Measurements from ENCODE around the gene TREX2. TPM values are rescaled to one million over a fixed set of nuclear protein-coding genes. Genes with fewer than 3 reads are reported as not detected.

TREX2 gene
- total and polyA plus RNA-seq, 2 experiments from 2014 or later, result 0.81 to 1.7 TPM

DNA sequence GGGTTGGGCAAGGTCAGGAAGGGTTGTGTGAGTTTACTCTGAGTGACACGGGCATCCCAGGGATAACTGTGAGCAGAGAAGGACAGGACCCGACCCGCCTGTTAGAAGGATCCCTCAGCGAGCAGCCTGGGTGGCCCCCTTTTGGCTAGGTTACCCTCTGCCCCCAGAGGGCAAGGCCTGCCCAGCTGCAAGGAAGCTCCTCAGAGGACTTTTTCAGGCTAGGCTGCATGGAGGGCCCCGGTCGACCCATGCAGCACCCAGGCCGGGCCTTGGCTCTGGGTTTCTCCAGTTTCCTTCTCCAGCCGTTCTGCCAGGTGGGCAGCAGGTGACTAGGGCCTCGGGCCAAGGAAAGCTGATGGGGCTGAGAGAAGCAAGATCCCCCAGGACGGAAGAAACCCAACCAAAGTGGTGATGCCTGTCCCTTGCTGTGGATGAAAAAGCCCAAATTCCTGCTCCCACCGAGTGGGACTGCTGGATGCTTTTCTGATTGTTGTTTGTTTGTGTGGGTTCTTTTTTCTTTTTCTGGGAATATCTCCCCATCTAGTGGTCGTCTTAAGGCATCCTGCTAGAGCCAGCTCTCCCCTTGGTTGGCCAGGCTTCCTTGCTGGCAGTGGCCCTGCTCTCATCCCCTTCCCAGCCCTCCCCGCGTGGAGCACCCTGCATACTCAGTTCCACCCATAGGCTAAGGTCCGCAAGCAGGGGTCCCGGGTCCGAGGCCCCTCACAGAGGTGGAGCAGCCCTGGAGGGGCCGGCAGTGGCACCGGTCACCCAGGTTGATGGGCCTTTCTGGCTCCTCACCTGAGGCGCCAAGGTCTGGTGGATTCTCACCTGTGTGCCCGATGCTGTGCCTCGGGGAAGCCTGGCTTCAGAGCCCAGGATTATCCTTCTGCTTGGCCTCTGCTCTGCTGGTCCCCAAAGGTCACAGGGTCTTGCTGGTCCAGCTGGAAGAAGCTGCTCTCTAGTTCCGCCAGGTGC is 32.8 kb downstream of the TREX2 start:
- Mint-ChIP-seq H3K9me3 (no peaks in the 10 kb centered on the region), H3K4me1 (peaks cover 16% of the 10 kb centered on the region), H3K4me3 (peak overlapping the region; percentile 56; the same call in 1 of the 3 replicates), H3K36me3 (ENCODE audit: low read depth) (no peaks in the 10 kb centered on the region), H3K27me3 (ENCODE audit: insufficient read depth, low read depth, poor library complexity) (peaks cover 15% of the 10 kb centered on the region), H3K27ac (no peak overlapping the region)
- no peak for TF ChIP-seq ZNF114 (CRISPR knock-in tag; IDR thresholded peaks at IDR 0.05)
- TF ChIP-seq JUNB (IDR thresholded peaks at IDR 0.05; ENCODE audit: unreplicated experiment), result no peak
- TF ChIP-seq EZH2 (IDR thresholded peaks at IDR 0.05; ENCODE audit: low read depth, unreplicated experiment), result no peak
- TF ChIP-seq POLR2AphosphoS5 (IDR thresholded peaks at IDR 0.05; ENCODE audit: low read depth), result no peak
- TF ChIP-seq, protein P1, sequence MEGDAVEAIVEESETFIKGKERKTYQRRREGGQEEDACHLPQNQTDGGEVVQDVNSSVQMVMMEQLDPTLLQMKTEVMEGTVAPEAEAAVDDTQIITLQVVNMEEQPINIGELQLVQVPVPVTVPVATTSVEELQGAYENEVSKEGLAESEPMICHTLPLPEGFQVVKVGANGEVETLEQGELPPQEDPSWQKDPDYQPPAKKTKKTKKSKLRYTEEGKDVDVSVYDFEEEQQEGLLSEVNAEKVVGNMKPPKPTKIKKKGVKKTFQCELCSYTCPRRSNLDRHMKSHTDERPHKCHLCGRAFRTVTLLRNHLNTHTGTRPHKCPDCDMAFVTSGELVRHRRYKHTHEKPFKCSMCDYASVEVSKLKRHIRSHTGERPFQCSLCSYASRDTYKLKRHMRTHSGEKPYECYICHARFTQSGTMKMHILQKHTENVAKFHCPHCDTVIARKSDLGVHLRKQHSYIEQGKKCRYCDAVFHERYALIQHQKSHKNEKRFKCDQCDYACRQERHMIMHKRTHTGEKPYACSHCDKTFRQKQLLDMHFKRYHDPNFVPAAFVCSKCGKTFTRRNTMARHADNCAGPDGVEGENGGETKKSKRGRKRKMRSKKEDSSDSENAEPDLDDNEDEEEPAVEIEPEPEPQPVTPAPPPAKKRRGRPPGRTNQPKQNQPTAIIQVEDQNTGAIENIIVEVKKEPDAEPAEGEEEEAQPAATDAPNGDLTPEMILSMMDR (conservative IDR thresholded peaks at IDR 0.05; ENCODE audit: low read depth in 2 of 2), result peak; percentile 19 to 40; a peak in 2 of 4 replicates
- no peak overlapping the region for H3K4me3 ChIP-seq
- H3K4me1 ChIP-seq (ENCODE audit: insufficient read depth), result no peaks in the 10 kb centered on the region
- H2AFZ ChIP-seq, result no peak overlapping the region
- ATAC-seq (no peak), DNase-seq (ENCODE audit: low spot score) (no peak)
- H3K9me2 ChIP-seq (ENCODE audit: insufficient read depth), result no peaks in the 10 kb centered on the region
- no peaks in the 10 kb centered on the region for H4K20me1 ChIP-seq (replicated peaks; ENCODE audit: insufficient read depth)
- H3K36me3 ChIP-seq (ENCODE audit: insufficient read depth), result no peaks in the 10 kb centered on the region
- H3F3A ChIP-seq (replicated peaks; ENCODE audit: low read depth), result no peaks in the 10 kb centered on the region
- H3K79me2 ChIP-seq (replicated peaks; ENCODE audit: insufficient read depth), result no peaks in the 10 kb centered on the region
- no peak overlapping the region for H3K4me2 ChIP-seq
- H3K27ac ChIP-seq (ENCODE audit: low read depth), result no peak overlapping the region
- H3K27me3 ChIP-seq (ENCODE audit: insufficient read depth), result peaks cover 19% of the 10 kb centered on the region; the same call in 1 of the 2 replicates

DNA sequence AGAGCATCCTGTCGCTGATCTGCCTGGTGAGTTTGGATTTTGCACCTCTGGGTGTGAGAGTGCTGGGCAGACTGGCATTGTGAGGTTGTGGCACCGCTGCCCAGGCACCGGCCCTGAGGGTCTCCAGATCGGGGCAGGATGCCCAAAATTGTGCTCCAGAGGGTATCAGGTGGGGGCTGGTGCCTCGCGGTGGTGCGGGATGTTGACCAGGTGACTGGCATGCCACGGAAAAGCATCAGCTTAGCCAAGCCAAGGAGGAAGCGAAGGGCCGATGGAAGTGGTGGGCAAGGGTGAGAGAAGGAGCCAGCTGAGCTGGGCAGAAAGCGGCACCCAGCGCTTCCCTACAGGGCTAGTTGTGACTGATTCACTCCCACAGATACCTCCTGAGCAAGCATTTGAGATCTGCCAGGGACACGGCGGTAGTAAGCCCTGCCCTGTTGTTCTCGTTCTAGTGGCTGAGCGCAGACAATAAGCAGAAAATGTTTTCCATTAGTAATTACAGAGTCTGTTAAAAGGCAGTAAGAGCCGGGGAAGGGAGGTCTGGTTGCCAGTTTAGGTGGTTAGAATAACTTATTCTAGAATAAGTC is 33.8 kb downstream of the TREX2 start:
- Histone ChIP-seq H3F3A (replicated peaks; ENCODE audit: low read depth) (no peaks in the 10 kb centered on the region), H3K4me1 (ENCODE audit: insufficient read depth) (no peaks in the 10 kb centered on the region), H3K4me2 (peak overlapping the region; percentile 75), H3K27ac (ENCODE audit: low read depth) (no peak overlapping the region), H3K79me2 (replicated peaks; ENCODE audit: insufficient read depth) (no peaks in the 10 kb centered on the region), H3K27me3 (ENCODE audit: insufficient read depth) (peaks cover 19% of the 10 kb centered on the region; the same call in 1 of the 2 replicates), H3K9me2 (ENCODE audit: insufficient read depth) (no peaks in the 10 kb centered on the region), H3K4me3 (peak overlapping the region; percentile 53), H4K20me1 (replicated peaks; ENCODE audit: insufficient read depth) (no peaks in the 10 kb centered on the region), H2AFZ (0 out of 2 replicates have a peak overlapping the region, but pooled peaks have one; percentile 38), H3K36me3 (ENCODE audit: insufficient read depth) (no peaks in the 10 kb centered on the region)
- Mint-ChIP-seq H3K4me3 (peak overlapping the region; percentile 56), H3K9me3 (no peaks in the 10 kb centered on the region), H3K4me1 (peaks cover 8% of the 10 kb centered on the region), H3K36me3 (ENCODE audit: low read depth) (no peaks in the 10 kb centered on the region), H3K27ac (no peak overlapping the region), H3K27me3 (ENCODE audit: insufficient read depth, low read depth, poor library complexity) (peaks cover 18% of the 10 kb centered on the region)
- ATAC-seq (no peak), DNase-seq (ENCODE audit: low spot score) (no peak)
- TF ChIP-seq EZH2 (IDR thresholded peaks at IDR 0.05; ENCODE audit: low read depth, unreplicated experiment) (no peak), STAT1 (IDR thresholded peaks at IDR 0.05; ENCODE audit: unreplicated experiment) (no peak), ZNF331 (CRISPR knock-in tag; IDR thresholded peaks at IDR 0.05; ENCODE audit: low read depth) (no peak), POLR2AphosphoS5 (IDR thresholded peaks at IDR 0.05; ENCODE audit: low read depth) (no peak), EZH2phosphoT487 (IDR thresholded peaks at IDR 0.05; ENCODE audit: unreplicated experiment) (no peak), JUNB (IDR thresholded peaks at IDR 0.05; ENCODE audit: unreplicated experiment) (no peak), ZNF114 (CRISPR knock-in tag; IDR thresholded peaks at IDR 0.05) (no peak)
- TF ChIP-seq, protein P2, sequence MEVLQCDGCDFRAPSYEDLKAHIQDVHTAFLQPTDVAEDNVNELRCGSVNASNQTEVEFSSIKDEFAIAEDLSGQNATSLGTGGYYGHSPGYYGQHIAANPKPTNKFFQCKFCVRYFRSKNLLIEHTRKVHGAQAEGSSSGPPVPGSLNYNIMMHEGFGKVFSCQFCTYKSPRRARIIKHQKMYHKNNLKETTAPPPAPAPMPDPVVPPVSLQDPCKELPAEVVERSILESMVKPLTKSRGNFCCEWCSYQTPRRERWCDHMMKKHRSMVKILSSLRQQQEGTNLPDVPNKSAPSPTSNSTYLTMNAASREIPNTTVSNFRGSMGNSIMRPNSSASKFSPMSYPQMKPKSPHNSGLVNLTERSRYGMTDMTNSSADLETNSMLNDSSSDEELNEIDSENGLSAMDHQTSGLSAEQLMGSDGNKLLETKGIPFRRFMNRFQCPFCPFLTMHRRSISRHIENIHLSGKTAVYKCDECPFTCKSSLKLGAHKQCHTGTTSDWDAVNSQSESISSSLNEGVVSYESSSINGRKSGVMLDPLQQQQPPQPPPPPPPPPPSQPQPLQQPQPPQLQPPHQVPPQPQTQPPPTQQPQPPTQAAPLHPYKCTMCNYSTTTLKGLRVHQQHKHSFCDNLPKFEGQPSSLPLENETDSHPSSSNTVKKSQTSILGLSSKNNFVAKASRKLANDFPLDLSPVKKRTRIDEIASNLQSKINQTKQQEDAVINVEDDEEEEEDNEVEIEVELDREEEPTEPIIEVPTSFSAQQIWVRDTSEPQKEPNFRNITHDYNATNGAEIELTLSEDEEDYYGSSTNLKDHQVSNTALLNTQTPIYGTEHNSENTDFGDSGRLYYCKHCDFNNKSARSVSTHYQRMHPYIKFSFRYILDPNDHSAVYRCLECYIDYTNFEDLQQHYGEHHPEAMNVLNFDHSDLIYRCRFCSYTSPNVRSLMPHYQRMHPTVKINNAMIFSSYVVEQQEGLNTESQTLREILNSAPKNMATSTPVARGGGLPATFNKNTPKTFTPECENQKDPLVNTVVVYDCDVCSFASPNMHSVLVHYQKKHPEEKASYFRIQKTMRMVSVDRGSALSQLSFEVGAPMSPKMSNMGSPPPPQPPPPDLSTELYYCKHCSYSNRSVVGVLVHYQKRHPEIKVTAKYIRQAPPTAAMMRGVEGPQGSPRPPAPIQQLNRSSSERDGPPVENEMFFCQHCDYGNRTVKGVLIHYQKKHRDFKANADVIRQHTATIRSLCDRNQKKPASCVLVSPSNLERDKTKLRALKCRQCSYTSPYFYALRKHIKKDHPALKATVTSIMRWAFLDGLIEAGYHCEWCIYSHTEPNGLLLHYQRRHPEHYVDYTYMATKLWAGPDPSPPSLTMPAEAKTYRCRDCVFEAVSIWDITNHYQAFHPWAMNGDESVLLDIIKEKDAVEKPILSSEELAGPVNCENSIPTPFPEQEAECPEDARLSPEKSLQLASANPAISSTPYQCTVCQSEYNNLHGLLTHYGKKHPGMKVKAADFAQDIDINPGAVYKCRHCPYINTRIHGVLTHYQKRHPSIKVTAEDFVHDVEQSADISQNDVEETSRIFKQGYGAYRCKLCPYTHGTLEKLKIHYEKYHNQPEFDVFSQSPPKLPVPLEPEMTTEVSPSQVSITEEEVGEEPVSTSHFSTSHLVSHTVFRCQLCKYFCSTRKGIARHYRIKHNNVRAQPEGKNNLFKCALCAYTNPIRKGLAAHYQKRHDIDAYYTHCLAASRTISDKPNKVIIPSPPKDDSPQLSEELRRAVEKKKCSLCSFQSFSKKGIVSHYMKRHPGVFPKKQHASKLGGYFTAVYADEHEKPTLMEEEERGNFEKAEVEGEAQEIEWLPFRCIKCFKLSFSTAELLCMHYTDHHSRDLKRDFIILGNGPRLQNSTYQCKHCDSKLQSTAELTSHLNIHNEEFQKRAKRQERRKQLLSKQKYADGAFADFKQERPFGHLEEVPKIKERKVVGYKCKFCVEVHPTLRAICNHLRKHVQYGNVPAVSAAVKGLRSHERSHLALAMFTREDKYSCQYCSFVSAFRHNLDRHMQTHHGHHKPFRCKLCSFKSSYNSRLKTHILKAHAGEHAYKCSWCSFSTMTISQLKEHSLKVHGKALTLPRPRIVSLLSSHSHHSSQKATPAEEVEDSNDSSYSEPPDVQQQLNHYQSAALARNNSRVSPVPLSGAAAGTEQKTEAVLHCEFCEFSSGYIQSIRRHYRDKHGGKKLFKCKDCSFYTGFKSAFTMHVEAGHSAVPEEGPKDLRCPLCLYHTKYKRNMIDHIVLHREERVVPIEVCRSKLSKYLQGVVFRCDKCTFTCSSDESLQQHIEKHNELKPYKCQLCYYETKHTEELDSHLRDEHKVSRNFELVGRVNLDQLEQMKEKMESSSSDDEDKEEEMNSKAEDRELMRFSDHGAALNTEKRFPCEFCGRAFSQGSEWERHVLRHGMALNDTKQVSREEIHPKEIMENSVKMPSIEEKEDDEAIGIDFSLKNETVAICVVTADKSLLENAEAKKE (CRISPR knock-in tag; IDR thresholded peaks at IDR 0.05), result no peak

Data from GM23338 (cell line).